ENCODE data around the gene PRMT7.

Gene PRMT7

GRCh38 chr16:68331879-68332410 lies 21.1 kb downstream of the PRMT7 start:
- H3K9me3 ChIP-seq (ENCODE audit: insufficient read depth, low read length) = no peaks in the 10 kb centered on the region
- no peaks in the 10 kb centered on the region for H3F3A ChIP-seq (ENCODE audit: insufficient read depth)
- no peaks in the 10 kb centered on the region; the same call in 1 of the 2 replicates for H3K36me3 ChIP-seq (ENCODE audit: low read length)
- H3K27me3 ChIP-seq (ENCODE audit: low read length) = no peaks in the 10 kb centered on the region
- H3K79me2 ChIP-seq (ENCODE audit: insufficient read depth, low read length) = no peaks in the 10 kb centered on the region
- H3K4me3 ChIP-seq (ENCODE audit: insufficient read depth, low read length, poor library complexity, severe bottlenecking) = no peak overlapping the region
- no peak overlapping the region for H3K9ac ChIP-seq (ENCODE audit: low read length)
- TF ChIP-seq EZH2phosphoT487 (conservative IDR thresholded peaks at IDR 0.05; ENCODE audit: low read length) (no peak), CTCF (IDR thresholded peaks at IDR 0.05; ENCODE audit: insufficient read depth, low read length, poor library complexity, severe bottlenecking) (no peak)
- no peak overlapping the region for H3K4me2 ChIP-seq (ENCODE audit: low read depth, low read length, poor library complexity, severe bottlenecking)
- H3K27ac ChIP-seq (ENCODE audit: low read depth, low read length) = no peak overlapping the region
- H2AFZ ChIP-seq (ENCODE audit: low read depth, low read length, severe bottlenecking) = no peak overlapping the region
- H4K20me1 ChIP-seq (ENCODE audit: low read depth, low read length) = no peaks in the 10 kb centered on the region
- no peaks in the 10 kb centered on the region for H3K9me2 ChIP-seq (replicated peaks; ENCODE audit: insufficient read depth, low read length)

GRCh38 chr16:68332411-68333121 lies 21.7 kb downstream of the PRMT7 start:
- Histone ChIP-seq H3K36me3 (ENCODE audit: low read length) (no peaks in the 10 kb centered on the region; the same call in 1 of the 2 replicates), H2AFZ (ENCODE audit: low read depth, low read length, severe bottlenecking) (no peak overlapping the region), H3K27me3 (ENCODE audit: low read length) (no peaks in the 10 kb centered on the region), H3F3A (ENCODE audit: insufficient read depth) (no peaks in the 10 kb centered on the region), H3K4me2 (ENCODE audit: low read depth, low read length, poor library complexity, severe bottlenecking) (no peak overlapping the region), H4K20me1 (ENCODE audit: low read depth, low read length) (no peaks in the 10 kb centered on the region), H3K9me3 (ENCODE audit: insufficient read depth, low read length) (no peaks in the 10 kb centered on the region), H3K9me2 (replicated peaks; ENCODE audit: insufficient read depth, low read length) (no peaks in the 10 kb centered on the region), H3K27ac (ENCODE audit: low read depth, low read length) (no peak overlapping the region), H3K79me2 (ENCODE audit: insufficient read depth, low read length) (no peaks in the 10 kb centered on the region), H3K4me3 (ENCODE audit: insufficient read depth, low read length, poor library complexity, severe bottlenecking) (no peak overlapping the region), H3K9ac (ENCODE audit: low read length) (no peak overlapping the region)
- no peak for TF ChIP-seq EZH2phosphoT487 (conservative IDR thresholded peaks at IDR 0.05; ENCODE audit: low read length)
- TF ChIP-seq CTCF (IDR thresholded peaks at IDR 0.05; ENCODE audit: insufficient read depth, low read length, poor library complexity, severe bottlenecking) = no peak

- no peak overlapping the region for H3K27ac ChIP-seq (ENCODE audit: low read depth, low read length)
These were observed 24.4 kb downstream of the PRMT7 start for GRCh38 chr16:68335175-68335574.

More at GRCh38 chr16:68335175-68335574, 24.4 kb downstream of the PRMT7 start:
- Histone ChIP-seq H3F3A (ENCODE audit: insufficient read depth) (no peaks in the 10 kb centered on the region), H3K27me3 (ENCODE audit: low read length) (no peaks in the 10 kb centered on the region), H3K9me3 (ENCODE audit: insufficient read depth, low read length) (no peaks in the 10 kb centered on the region), H3K79me2 (ENCODE audit: insufficient read depth, low read length) (no peaks in the 10 kb centered on the region), H3K9ac (ENCODE audit: low read length) (no peak overlapping the region), H4K20me1 (ENCODE audit: low read depth, low read length) (no peaks in the 10 kb centered on the region), H3K4me3 (ENCODE audit: insufficient read depth, low read length, poor library complexity, severe bottlenecking) (no peak overlapping the region), H3K4me2 (ENCODE audit: low read depth, low read length, poor library complexity, severe bottlenecking) (no peak overlapping the region), H2AFZ (ENCODE audit: low read depth, low read length, severe bottlenecking) (no peak overlapping the region), H3K9me2 (replicated peaks; ENCODE audit: insufficient read depth, low read length) (no peaks in the 10 kb centered on the region), H3K36me3 (ENCODE audit: low read length) (no peaks in the 10 kb centered on the region; the same call in 1 of the 2 replicates)
- TF ChIP-seq CTCF (IDR thresholded peaks at IDR 0.05; ENCODE audit: insufficient read depth, low read length, poor library complexity, severe bottlenecking) = no peak
- TF ChIP-seq EZH2phosphoT487 (conservative IDR thresholded peaks at IDR 0.05; ENCODE audit: low read length) = no peak
